Heart right ventricle (tissue), 16 donors: ENCODE data around the gene SERPINB6. TPM values are rescaled to one million over a fixed set of nuclear protein-coding genes. Genes with fewer than 3 reads are reported as not detected.
A peak's percentile ranks its signal among the peaks of the same experiment; 100 is the strongest.

Experiments
- ATAC-seq, 8 donors: fragments of 200-7000 bp; cut with Tn5 transposase; one replicate each; pipeline ENCODE4 v1.9.1; 2020; ENCODE audit warnings: mild to moderate bottlenecking in 8 of 8, moderate library complexity in 8 of 8, moderate number of reproducible peaks in 1 of 8
- DNase-seq, 2 donors: peaks; one replicate each; pipeline ENCODE4 v3.0.0-alpha.2; 2020
- H3K27ac ChIP-seq, 10 donors: fragments of 200-600 bp; sonication (generic) in 2 of 10; one replicate each; pipeline versions ENCODE4 v1.5.0 to v1.8.0; 2020 to 2022; ENCODE audit warnings: mild to moderate bottlenecking in 3 of 10
- H3K27me3 ChIP-seq, 7 donors: fragments of 200-600 bp; one replicate each; pipeline ENCODE4 v1.8.0; 2021 to 2022; ENCODE audit warnings: mild to moderate bottlenecking in 2 of 7
- H3K36me3 ChIP-seq, 9 donors: fragments of 200-600 bp; sonication (generic) in 1 of 9; one replicate each; pipeline versions ENCODE4 v1.5.0 to v1.8.0; 2020 to 2022; ENCODE audit warnings: mild to moderate bottlenecking in 2 of 9
- H3K4me1 ChIP-seq, 9 donors: fragments of 200-600 bp; sonication (generic) in 1 of 9; one replicate each; pipeline versions ENCODE4 v1.5.0 to v1.8.0; 2020 to 2022; ENCODE audit warnings: mild to moderate bottlenecking in 4 of 9
- H3K4me3 ChIP-seq, 10 donors: fragments of 200-600 bp; sonication (generic) in 2 of 10; one replicate each; pipeline versions ENCODE4 v1.5.0 to v1.8.0; 2020 to 2022; ENCODE audit warnings: mild to moderate bottlenecking in 7 of 10, moderate library complexity in 2 of 10
- H3K9me3 ChIP-seq, 11 donors: fragments of 200-600 bp in 10 of 11; sonication (generic) in 2 of 11; one replicate each; pipeline versions ENCODE4 v1.5.0 to v1.8.0; 2013 to 2022; ENCODE audit warnings: mild to moderate bottlenecking in 2 of 11, control low read depth in 1 of 11, moderate library complexity in 1 of 11
- WGBS, 2 donors: extraction: QIAGEN DNeasy Blood & Tissue Kit; methylation state at CpG; one replicate each; pipeline ENCODE4 v1.1.7; 2013; ENCODE audit warnings: inconsistent platforms in 1 of 2; 5-methylcytosine and 5-hydroxymethylcytosine counted together
- intact Hi-C, 10 donors: fragments of 100-400 bp; cut with DNase I; formaldehyde crosslinking; loops; one replicate each; pipeline versions ENCODE4 v1.11.1 to v1.14.2; 2022
- polyA plus RNA-seq, 2 donors: library from polyadenylated mRNA; stranded (reverse); fragments of 200-250 nt; gene quantifications; one replicate each; pipeline ENCODE4 v1.2.3, GENCODE V29; 2013
- total RNA-seq, 10 donors: library from RNA; stranded (reverse); fragmentation: NEBNext Ultra II Directional in 3 of 10; extraction: Animal tissue kit (Norgen Biotek cat#: 25700) in 3 of 10; gene quantifications; one replicate each; pipeline versions ENCODE4 v1.2.1 to v1.2.4, GENCODE V29; 2021 to 2023
- TF ChIP-seq, protein P1 (sequence below), 9 donors: fragments of 200-600 bp; sonication (generic) in 2 of 9; IDR thresholded peaks; one replicate each; pipeline versions ENCODE4 v1.5.0 to v1.8.0; 2021 to 2022; ENCODE audit warnings: antibody characterized with exemption in 9 of 9, mild to moderate bottlenecking in 5 of 9, moderate library complexity in 1 of 9
- donor health status: Arrhythmogenic right ventricular cardiomyopathy.
- donor health status: ischemic (EF 13 %, LVEDD 7.1; RV severe dilation, severe dysfunction).
- donor health status: healthy with polysubstance abuse.
- donor health status: DM: no; HTN: yes; CAD: no.
- donor health status: DM: no; HTN: no; CAD: no.
- donor health status: ischemic (EF 25% LVEDD 6.9; RV normal size, moderate dysfunction).
- donor health status: ischemic (EF 25% LVEDD 5.7; RV mildly dilated, moderate dysfunction).
- donor health status: healthy.
- donor health status: DM: yes; HTN: yes; CAD: no.
- donor health status: Ischemic cardiomyopathy.
- donor health status: ischemic (EF 35%, LVEDD 5.7; RV mildly dilated, moderate dysfunction).
- donor health status: nonischemic (EF 11% LVEDD 7.7; RV severe dilation, severe dysfunction).
- donor health status: DM: yes; HTN: yes; CAD: no.
- donor health status: PGD.
- donor health status: ischemic (EF 29% LVEDD 5.4; RV normal size, mild dysfunction).
- donor health status: nonischemic (EF 23%, LVEDD 6.1; RV moderate dilation, normal function).

The SERPINB6 gene
- total and polyA plus RNA-seq, 12 donors, result 138 to 261 (median 175) TPM

DNA sequence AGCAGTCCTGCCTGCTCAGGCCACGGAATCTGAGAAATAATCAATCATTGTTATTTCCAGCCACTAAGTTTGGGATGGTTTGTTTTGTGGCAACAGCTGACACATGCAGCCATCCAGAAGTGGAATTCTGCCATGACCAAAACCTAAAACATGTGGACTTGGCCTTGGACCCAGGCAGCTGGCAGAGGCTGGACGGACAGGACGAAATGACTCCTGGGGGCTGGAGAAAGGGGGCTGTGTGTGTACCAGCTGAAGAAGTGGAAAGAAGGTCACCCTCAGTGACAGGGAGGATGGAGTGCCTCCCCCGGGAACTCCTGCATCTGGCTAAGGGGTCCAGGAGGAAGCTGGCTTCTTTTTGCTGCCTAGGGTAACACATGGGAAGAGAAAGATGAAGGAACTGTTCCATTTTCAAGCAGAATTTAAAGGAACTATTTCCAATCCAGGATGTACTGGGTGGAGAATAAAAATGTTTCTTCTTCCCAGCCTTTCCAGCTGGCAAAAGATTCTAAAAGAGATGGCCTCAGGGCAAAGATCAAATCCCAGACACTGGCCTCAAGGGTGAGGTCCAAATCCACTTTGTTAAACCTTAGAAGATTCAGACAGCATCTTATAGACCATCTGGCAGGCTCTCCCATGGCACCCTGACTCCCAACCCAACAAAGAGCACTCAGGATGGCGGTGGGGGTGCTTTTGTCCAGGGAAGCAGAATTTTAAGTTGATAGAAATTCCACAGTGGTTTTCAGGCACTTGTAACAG lies 14.3 kb downstream of the SERPINB6 start:
- H3K9me3 ChIP-seq, result no peaks in the 10 kb centered on the region
- H3K4me3 ChIP-seq, result no peak overlapping the region
- peak overlapping the region; percentile 41 to 89 (median 78) for H3K27ac ChIP-seq
- ATAC-seq, result peak in 3 of 8 donors; percentile 17 to 28 (median 18)
- H3K36me3 ChIP-seq, result peaks cover 0 to 61% (median 17%) of the 10 kb centered on the region in 9 donors
- TF ChIP-seq, protein P1, sequence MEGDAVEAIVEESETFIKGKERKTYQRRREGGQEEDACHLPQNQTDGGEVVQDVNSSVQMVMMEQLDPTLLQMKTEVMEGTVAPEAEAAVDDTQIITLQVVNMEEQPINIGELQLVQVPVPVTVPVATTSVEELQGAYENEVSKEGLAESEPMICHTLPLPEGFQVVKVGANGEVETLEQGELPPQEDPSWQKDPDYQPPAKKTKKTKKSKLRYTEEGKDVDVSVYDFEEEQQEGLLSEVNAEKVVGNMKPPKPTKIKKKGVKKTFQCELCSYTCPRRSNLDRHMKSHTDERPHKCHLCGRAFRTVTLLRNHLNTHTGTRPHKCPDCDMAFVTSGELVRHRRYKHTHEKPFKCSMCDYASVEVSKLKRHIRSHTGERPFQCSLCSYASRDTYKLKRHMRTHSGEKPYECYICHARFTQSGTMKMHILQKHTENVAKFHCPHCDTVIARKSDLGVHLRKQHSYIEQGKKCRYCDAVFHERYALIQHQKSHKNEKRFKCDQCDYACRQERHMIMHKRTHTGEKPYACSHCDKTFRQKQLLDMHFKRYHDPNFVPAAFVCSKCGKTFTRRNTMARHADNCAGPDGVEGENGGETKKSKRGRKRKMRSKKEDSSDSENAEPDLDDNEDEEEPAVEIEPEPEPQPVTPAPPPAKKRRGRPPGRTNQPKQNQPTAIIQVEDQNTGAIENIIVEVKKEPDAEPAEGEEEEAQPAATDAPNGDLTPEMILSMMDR (IDR thresholded peaks at IDR 0.05), result no peak
- intact Hi-C loops, result no loop called here
- WGBS, 2 donors, result 64 to 68% methylated on average over 5 of the region's 5 CpGs
- no peak for DNase-seq
- H3K27me3 ChIP-seq, result no peaks in the 10 kb centered on the region
- H3K4me1 ChIP-seq, result peaks cover 10 to 73% (median 56%) of the 10 kb centered on the region in 9 donors

- intact Hi-C loops, result loop anchor here in 9 of 10 donors (2.0 to 5.0 kb wide), 2 partner anchors 34 to 36 kb away; no protein-coding TSS in a partner anchor
- H3K4me1 ChIP-seq, result peaks cover 7 to 60% (median 37%) of the 10 kb centered on the region in 9 donors
These were observed 18.3 kb downstream of the SERPINB6 start for GRCh38 chr6:2953098-2953497.

GRCh38 chr6:2952557-2953095 lies 18.7 kb downstream of the SERPINB6 start:
- peak; percentile 48 to 86 (median 74) for ATAC-seq
- Histone ChIP-seq H3K9me3 (no peaks in the 10 kb centered on the region), H3K36me3 (peaks cover 0 to 89% (median 34%) of the 10 kb centered on the region in 9 donors), H3K27ac (peak overlapping the region; percentile 24 to 73 (median 63)), H3K4me3 (peak overlapping the region in 3 of 10 donors; percentile 3 to 12 (median 4)), H3K27me3 (no peaks in the 10 kb centered on the region), H3K4me1 (peaks cover 7 to 57% (median 33%) of the 10 kb centered on the region in 9 donors)
- WGBS, 2 donors, result 14 to 16% methylated on average over 27 of the region's 27 CpGs
- DNase-seq, result peak; percentile 74 to 76
- TF ChIP-seq, protein P1 (IDR thresholded peaks at IDR 0.05), result peak; percentile 90 to 99 (median 97)
- intact Hi-C loops, result loop anchor here (1.0 to 5.0 kb wide), 4 partner anchors 19 to 37 kb away; partner anchors contain the start of gene SERPINB6 (in 1 of the 10)

More at GRCh38 chr6:2953098-2953497, 18.3 kb downstream of the SERPINB6 start:
- no peak for ATAC-seq
- Histone ChIP-seq H3K27me3 (no peaks in the 10 kb centered on the region), H3K4me3 (peak overlapping the region in 3 of 10 donors; percentile 3 to 12 (median 4)), H3K36me3 (peaks cover 0 to 85% (median 29%) of the 10 kb centered on the region in 9 donors), H3K27ac (peak overlapping the region; percentile 24 to 73 (median 63)), H3K9me3 (no peaks in the 10 kb centered on the region)
- DNase-seq, result no peak
- 87 to 88% methylated on average over 12 of the region's 12 CpGs for WGBS, 2 donors
- TF ChIP-seq, protein P1 (IDR thresholded peaks at IDR 0.05), result no peak

DNA sequence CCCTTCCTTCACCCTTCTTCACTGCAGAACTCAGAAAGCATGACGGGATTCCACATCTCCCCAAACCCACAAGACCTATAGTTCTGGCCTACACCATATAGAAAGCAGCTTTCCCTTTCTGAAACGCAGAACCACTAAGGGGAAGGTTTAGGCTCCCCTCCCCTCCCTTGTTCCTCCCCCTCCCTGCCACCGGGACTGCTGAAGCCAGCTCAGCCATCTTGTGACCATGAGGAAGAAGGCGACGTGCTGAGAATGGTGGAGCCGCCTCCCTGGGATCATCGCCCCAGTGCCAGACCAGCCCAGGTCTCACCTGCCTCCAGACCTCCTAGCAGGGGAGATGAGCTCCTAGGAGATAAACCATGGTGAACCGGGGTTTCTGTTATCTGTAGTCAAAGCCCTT lies 19.6 kb downstream of the SERPINB6 start:
- no peaks in the 10 kb centered on the region for H3K27me3 ChIP-seq
- intact Hi-C loops, result loop anchor here (1.0 to 5.0 kb wide), 4 partner anchors 20 to 38 kb away; partner anchors contain the start of gene SERPINB6 (in 1 of the 10)
- WGBS, 2 donors, result 82 to 88% methylated on average over 8 of the region's 8 CpGs
- peak overlapping the region in 7 of 10 donors; percentile 24 to 73 (median 67) for H3K27ac ChIP-seq
- peaks cover 6 to 57% (median 24%) of the 10 kb centered on the region in 9 donors for H3K4me1 ChIP-seq
- TF ChIP-seq, protein P1 (IDR thresholded peaks at IDR 0.05), result no peak
- no peaks in the 10 kb centered on the region for H3K9me3 ChIP-seq
- H3K36me3 ChIP-seq, result peaks cover 0 to 95% (median 35%) of the 10 kb centered on the region in 9 donors
- H3K4me3 ChIP-seq, result no peak overlapping the region
- peak in 1 of 2 donors; percentile 34 for DNase-seq
- peak in 6 of 8 donors; percentile 5 to 63 (median 12) for ATAC-seq
